Measurements from ENCODE around the gene TCF25. TPM values are rescaled to one million over a fixed set of nuclear protein-coding genes. Genes with fewer than 3 reads are reported as not detected.
A peak's percentile ranks its signal among the peaks of the same experiment; 100 is the strongest.

The TCF25 gene
- total RNA-seq, 3 donors from 2014 or later = 169 to 243 (median 176) TPM

DNA sequence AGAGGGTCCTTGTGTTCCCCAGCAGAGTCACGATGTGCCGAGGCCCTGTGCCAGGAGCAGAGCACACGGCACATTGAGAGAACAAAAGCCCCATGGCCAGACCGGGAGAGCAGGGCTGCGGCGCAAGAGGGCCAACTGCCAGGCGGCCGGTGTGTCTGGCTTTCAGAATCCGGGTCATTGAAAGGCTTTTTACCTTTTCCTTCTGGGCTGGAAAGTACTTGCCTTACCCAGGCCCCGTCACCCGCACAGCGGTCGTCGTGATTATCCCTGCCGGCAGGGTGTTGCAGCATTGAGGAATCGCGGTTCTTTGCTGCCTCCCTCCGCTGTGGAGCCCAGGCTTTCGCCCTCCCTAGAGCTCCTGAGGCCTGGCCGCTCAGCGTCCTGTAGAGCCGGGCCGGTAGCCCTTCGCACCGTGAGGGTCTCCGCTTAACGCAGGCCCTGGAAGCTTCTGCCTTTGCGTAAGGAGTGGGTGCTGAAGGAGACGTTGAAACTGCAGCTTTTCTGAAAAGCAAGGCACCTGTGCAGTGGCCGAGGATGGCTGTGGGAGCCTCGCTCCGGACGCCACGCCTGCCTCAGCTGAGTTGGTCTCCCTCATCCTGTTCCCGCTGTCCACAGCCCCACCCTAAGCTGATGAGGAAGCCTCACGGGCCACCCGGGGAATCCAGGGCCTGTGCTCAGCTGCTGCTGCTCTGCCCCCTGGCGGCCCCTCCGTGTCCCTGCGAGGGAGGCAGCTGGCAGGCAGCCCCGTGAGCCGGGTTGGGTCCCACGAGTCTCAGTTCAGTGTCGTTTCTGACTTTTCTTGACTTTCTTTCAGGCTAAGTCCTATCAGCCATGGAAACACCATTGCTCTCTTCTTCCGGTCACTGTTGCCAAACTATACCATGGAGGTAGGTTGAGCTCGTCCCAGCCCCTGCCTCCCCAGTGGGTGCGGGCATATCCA, 36.7 kb downstream of the TCF25 start:
- Histone ChIP-seq H3K27ac (peak overlapping the region; percentile 10 to 25), H3K9me3 (no peaks in the 10 kb centered on the region), H3K4me3 (no peak overlapping the region), H3K27me3 (no peaks in the 10 kb centered on the region), H3K4me1 (no peaks in the 10 kb centered on the region), H3K36me3 (no peaks in the 10 kb centered on the region)
- DNase-seq (ENCODE audit: low spot score in 2 of 2) = peak; percentile 53 to 69
- TF ChIP-seq POLR2AphosphoS5 (IDR thresholded peaks at IDR 0.05) = no peak
- TF ChIP-seq POLR2A (IDR thresholded peaks at IDR 0.05) = no peak
- peak; percentile 71 to 76 (median 75) for TF ChIP-seq CTCF (IDR thresholded peaks at IDR 0.05)
- intact Hi-C loops (cut with DNase I; ENCODE audit: low total_unique reads) = no loop called here

DNA sequence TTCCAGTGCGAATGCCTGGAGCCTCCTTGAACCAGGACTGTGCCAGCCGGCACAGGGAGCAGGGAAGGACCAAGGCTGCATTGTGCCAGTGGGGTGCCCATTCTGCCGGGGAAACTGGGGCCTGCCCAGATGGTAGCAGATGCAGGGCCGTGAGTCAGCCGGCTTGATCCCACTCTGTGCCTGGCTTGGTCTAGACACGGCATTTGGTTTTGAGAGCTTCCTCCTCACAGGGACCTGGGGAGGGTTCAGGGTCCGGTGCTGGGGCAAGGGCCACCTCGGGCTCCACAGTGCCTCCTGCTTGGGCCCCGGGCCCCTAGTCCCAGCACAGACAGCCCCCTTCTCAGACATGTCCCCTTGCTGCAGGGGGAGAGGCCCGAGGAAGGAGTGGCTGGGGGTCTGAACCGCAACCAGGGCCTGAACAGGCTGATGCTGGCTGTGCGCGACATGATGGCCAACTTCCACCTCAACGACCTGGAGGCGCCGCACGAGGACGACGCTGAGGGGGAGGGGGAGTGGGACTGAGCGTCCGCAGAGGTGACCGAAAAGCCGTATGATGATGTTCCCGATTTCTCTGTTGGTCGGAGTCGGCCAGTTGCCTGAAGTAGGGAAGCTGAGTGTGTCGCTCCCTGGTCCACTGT, 37.4 kb downstream of the TCF25 start:
- no peaks in the 10 kb centered on the region for H3K36me3 ChIP-seq
- H3K4me1 ChIP-seq = no peaks in the 10 kb centered on the region
- H3K4me3 ChIP-seq = no peak overlapping the region
- no peak for DNase-seq (ENCODE audit: low spot score in 2 of 2)
- H3K27ac ChIP-seq = peak overlapping the region in 1 of 2 donors; percentile 25
- no peaks in the 10 kb centered on the region for H3K9me3 ChIP-seq
- no peaks in the 10 kb centered on the region for H3K27me3 ChIP-seq
- TF ChIP-seq CTCF (IDR thresholded peaks at IDR 0.05) (no peak), POLR2AphosphoS5 (IDR thresholded peaks at IDR 0.05) (no peak), POLR2A (IDR thresholded peaks at IDR 0.05) (no peak)
- intact Hi-C loops (cut with DNase I; ENCODE audit: low total_unique reads) = no loop called here

- no peak overlapping the region for H3K4me3 ChIP-seq
- TF ChIP-seq POLR2AphosphoS5 (IDR thresholded peaks at IDR 0.05) (no peak), CTCF (IDR thresholded peaks at IDR 0.05) (no peak), POLR2A (IDR thresholded peaks at IDR 0.05) (no peak)
Observed at GRCh38 chr16:89911375-89911774, 38.0 kb downstream of the TCF25 start.

DNA sequence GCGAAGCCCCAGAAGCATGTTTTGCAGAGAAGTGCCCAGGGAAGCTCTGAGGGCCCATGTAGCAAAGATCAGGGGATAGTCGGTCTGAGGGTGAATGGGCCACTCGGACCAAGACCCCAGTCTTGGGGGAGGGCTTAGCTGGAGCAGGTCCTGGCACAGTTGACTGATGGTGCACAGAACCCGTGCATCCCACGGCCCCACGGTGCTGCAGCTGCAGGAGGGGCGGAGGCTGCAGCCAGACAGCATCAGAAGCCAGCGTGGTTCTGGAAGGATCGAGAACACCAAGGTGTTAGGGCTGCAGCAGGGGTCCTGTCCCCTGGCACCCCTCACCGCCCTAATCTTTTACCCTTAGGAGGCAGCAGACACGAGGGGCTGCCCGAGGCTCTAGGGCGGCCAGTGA, 38.8 kb downstream of the TCF25 start:
- Histone ChIP-seq H3K27ac (no peak overlapping the region), H3K36me3 (no peaks in the 10 kb centered on the region), H3K9me3 (no peaks in the 10 kb centered on the region), H3K4me3 (no peak overlapping the region), H3K27me3 (no peaks in the 10 kb centered on the region), H3K4me1 (no peaks in the 10 kb centered on the region)
- no peak for DNase-seq (ENCODE audit: low spot score in 2 of 2)
- TF ChIP-seq CTCF (IDR thresholded peaks at IDR 0.05) (no peak), POLR2A (IDR thresholded peaks at IDR 0.05) (no peak), POLR2AphosphoS5 (IDR thresholded peaks at IDR 0.05) (no peak)
- intact Hi-C loops (cut with DNase I; ENCODE audit: low total_unique reads) = no loop called here

More at GRCh38 chr16:89911375-89911774, 38.0 kb downstream of the TCF25 start:
- no peak for DNase-seq (ENCODE audit: low spot score in 2 of 2)
- Histone ChIP-seq H3K4me1 (no peaks in the 10 kb centered on the region), H3K27ac (no peak overlapping the region), H3K36me3 (no peaks in the 10 kb centered on the region), H3K9me3 (no peaks in the 10 kb centered on the region), H3K27me3 (no peaks in the 10 kb centered on the region)
- intact Hi-C loops (cut with DNase I; ENCODE audit: low total_unique reads) = no loop called here

DNA sequence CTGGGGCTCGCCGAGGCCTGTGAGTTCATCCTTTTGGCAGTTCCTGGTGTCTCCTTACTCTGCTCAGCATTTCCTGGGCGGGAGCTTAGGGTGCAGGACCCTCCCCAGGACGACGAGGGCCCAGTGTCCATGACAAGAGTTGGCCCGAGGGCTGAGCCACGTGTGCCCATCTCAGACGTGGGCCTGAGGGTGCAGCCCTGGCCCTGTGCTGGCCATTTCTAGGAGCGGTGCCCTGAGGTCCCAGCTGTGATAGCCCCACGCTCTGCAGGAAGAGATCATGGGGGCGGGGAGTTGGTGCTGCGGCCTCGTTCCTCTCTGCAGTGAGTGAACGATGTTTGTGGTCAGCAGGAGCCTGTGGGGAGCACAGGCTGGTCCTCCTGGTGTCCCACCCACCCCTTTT, 39.2 kb downstream of the TCF25 start:
- no peak for DNase-seq (ENCODE audit: low spot score in 2 of 2)
- TF ChIP-seq POLR2AphosphoS5 (IDR thresholded peaks at IDR 0.05) = no peak
- no peak for TF ChIP-seq CTCF (IDR thresholded peaks at IDR 0.05)
- no peak for TF ChIP-seq POLR2A (IDR thresholded peaks at IDR 0.05)
- Histone ChIP-seq H3K36me3 (no peaks in the 10 kb centered on the region), H3K27me3 (no peaks in the 10 kb centered on the region), H3K27ac (no peak overlapping the region), H3K9me3 (no peaks in the 10 kb centered on the region), H3K4me1 (peaks cover 0 to 2% of the 10 kb centered on the region in 2 donors), H3K4me3 (no peak overlapping the region)
- intact Hi-C loops (cut with DNase I; ENCODE audit: low total_unique reads) = no loop called here
